H1 (cell line): ENCODE data around the gene GBA2.

Experiments
- EZH2 ChIP-seq: fragments of 200-600 bp; sonication (generic); IDR thresholded peaks from 2 replicates; pipeline ENCODE4 v1.7.1; 2012; ENCODE audit warnings: low read depth, mild to moderate bottlenecking, moderate library complexity, low read length, inconsistent platforms; ENCODE audit not compliant: severe bottlenecking
- NANOG ChIP-seq: IDR thresholded peaks from 2 replicates; pipeline ENCODE4 v1.6.1; 2011; ENCODE audit warnings: low read length, low read depth, mild to moderate bottlenecking, inconsistent platforms; ENCODE audit not compliant: insufficient read depth, poor library complexity, severe bottlenecking
- POLR2AphosphoS5 ChIP-seq: IDR thresholded peaks from 2 replicates; pipeline ENCODE4 v1.6.1; 2011; ENCODE audit warnings: low read depth, low read length
- RBBP5 ChIP-seq: IDR thresholded peaks from 2 replicates; pipeline ENCODE4 v1.7.1; 2012; ENCODE audit warnings: low read depth, mild to moderate bottlenecking, inconsistent platforms, low read length, moderate library complexity, borderline replicate concordance
- TF ChIP-seq, protein P1 (sequence below), 3 experiments: IDR thresholded peaks; 1 replicate in 2 of 3; 2 replicates in 1 of 3; pipeline versions ENCODE4 v1.5.1 to v1.6.1; 2011; ENCODE audit warnings: low read length in 3 of 3, mild to moderate bottlenecking in 3 of 3, inconsistent platforms in 2 of 3, low read depth in 1 of 3, moderate library complexity in 1 of 3; ENCODE audit not compliant: insufficient read depth in 1 of 3; ENCODE audit errors: control extremely low read depth in 1 of 3

DNA sequence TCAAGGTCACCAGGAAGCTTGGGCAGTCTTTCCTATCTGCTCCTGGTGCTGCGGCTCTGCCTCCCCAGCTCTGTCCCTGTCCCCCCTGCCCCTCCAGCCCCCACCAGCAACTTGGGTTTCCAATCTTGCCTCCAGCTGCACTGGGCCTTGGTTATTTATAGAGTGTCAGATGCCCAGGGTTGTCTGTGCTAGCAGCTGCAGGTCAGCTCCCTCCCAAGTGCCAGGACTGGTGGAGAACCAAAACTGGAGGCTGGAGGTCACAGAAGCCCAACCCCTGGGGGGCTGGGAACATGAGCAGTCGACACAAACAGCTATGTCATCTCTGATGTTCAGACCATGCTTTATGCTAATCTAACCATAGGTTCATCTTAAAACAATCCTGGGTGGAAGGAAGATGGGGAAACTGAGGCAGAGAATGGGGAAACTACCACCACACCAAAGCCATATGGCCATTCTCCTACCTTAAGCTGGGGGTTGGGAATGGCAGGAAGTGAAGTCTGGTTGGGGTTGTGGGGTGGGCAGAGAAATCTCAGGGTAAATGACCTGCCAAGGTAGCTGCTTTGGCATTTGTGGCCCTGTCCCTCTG, 61.0 kb downstream of the GBA2 start:
- TF ChIP-seq POLR2AphosphoS5 (no peak), RBBP5 (no peak), NANOG (no peak), EZH2 (no peak)
- TF ChIP-seq, protein P1, sequence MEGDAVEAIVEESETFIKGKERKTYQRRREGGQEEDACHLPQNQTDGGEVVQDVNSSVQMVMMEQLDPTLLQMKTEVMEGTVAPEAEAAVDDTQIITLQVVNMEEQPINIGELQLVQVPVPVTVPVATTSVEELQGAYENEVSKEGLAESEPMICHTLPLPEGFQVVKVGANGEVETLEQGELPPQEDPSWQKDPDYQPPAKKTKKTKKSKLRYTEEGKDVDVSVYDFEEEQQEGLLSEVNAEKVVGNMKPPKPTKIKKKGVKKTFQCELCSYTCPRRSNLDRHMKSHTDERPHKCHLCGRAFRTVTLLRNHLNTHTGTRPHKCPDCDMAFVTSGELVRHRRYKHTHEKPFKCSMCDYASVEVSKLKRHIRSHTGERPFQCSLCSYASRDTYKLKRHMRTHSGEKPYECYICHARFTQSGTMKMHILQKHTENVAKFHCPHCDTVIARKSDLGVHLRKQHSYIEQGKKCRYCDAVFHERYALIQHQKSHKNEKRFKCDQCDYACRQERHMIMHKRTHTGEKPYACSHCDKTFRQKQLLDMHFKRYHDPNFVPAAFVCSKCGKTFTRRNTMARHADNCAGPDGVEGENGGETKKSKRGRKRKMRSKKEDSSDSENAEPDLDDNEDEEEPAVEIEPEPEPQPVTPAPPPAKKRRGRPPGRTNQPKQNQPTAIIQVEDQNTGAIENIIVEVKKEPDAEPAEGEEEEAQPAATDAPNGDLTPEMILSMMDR (IDR thresholded peaks at IDR 0.05; ENCODE audit: control extremely low read depth in 1 of 3, insufficient read depth in 1 of 3, low read depth in 1 of 3, low read length in 3 of 3) = no peak
